K562 (cell line): Measurements from ENCODE around the gene DDX54. TPM values are rescaled to one million over a fixed set of nuclear protein-coding genes. Genes with fewer than 3 reads are reported as not detected.

Experiments
- EGR1 ChIP-seq: fragments of 450-650 bp; conservative IDR thresholded peaks from 2 replicates; pipeline ENCODE4 v1.6.1; 2017; ENCODE audit warnings: mild to moderate bottlenecking
- KDM1A ChIP-seq, 2 experiments: fragments of 450-650 bp; IDR thresholded peaks; 2 replicates each; pipeline ENCODE4 v1.6.1; 2016; ENCODE audit warnings: mild to moderate bottlenecking in 2 of 2
- NFXL1 ChIP-seq: fragments of 450-650 bp; formaldehyde crosslinking; IDR thresholded peaks from 2 replicates; pipeline ENCODE4 v1.4.0; 2021; ENCODE audit warnings: mild to moderate bottlenecking
- SOX6 ChIP-seq: fragments of 450-650 bp; IDR thresholded peaks from 2 replicates; pipeline ENCODE4 v1.6.1; 2014; ENCODE audit warnings: mild to moderate bottlenecking
- ZNF518B ChIP-seq: fragments of 250-450 bp; sonication (Bioruptor Pico); IDR thresholded peaks from 2 replicates; pipeline ENCODE4 v1.5.0; 2021; ENCODE audit warnings: mild to moderate bottlenecking, moderate library complexity
- polyA plus RNA-seq, 8 experiments: library from polyadenylated mRNA; depleted of rRNA in 4 of 8; stranded (reverse) in 5 of 8; unstranded in 3 of 8; fragments of >200 nt; fragmentation: Nextera tagmentation in 2 of 8; fragmentation: Illumina TruSeq in 1 of 8; extraction: Ambion mirVana in 2 of 8; extraction: Trizol in 1 of 8; gene quantifications; 2 replicates each; pipeline versions ENCODE4 v1.2.1 to v1.2.3, GENCODE V29; 2011 to 2014; ENCODE audit warnings: inconsistent platforms in 1 of 8, missing spikeins in 1 of 8
- total RNA-seq, 7 experiments: library from RNA; depleted of rRNA in 6 of 7; stranded (reverse); fragments of >200 nt in 6 of 7; fragmentation: Illumina TruSeq in 2 of 7; extraction: Trizol in 2 of 7; gene quantifications; 2 replicates each; pipeline versions ENCODE4 v1.2.1 to v1.2.3, GENCODE V29; 2011 to 2021; ENCODE audit warnings: low replicate concordance in 1 of 7

DDX54 gene
- total and polyA plus RNA-seq, 9 of the 15 experiments (the other 6 are each of a cell fraction or from before 2014, with no cell fraction given), result 1.4 to 135 (median 51.4) TPM

- no peak for TF ChIP-seq ZNF518B (CRISPR knock-in tag)
- peak in 1 of 2 experiments; percentile 21; a peak in 1 of 4 replicates for TF ChIP-seq KDM1A (IDR thresholded peaks at IDR 0.05)
- no peak for TF ChIP-seq NFXL1
- peak; percentile 91 for TF ChIP-seq EGR1
- TF ChIP-seq SOX6, result peak; percentile 21; the same call in 1 of the 2 replicates
Measured at GRCh38 chr12:113136128-113136989, 48.9 kb downstream of the DDX54 start (continued).
